Raji (cell line): ENCODE measurements around the gene CEP85L.

Source experiments
- POLR2A ChIP-seq: IDR thresholded peaks from 2 replicates; pipeline ENCODE4 v1.6.1; 2011; ENCODE audit warnings: low read depth, low read length, control low read depth; ENCODE audit not compliant: insufficient read depth

Gene CEP85L

GRCh38 chr6:118577972-118578371 lies 73.4 kb downstream of the CEP85L start:
- no peak for TF ChIP-seq POLR2A

- TF ChIP-seq POLR2A = no peak
Observed at GRCh38 chr6:118574051-118574865, 77.1 kb downstream of the CEP85L start.

- TF ChIP-seq POLR2A = no peak
Observed at GRCh38 chr6:118571121-118571520, 80.3 kb downstream of the CEP85L start.

- TF ChIP-seq POLR2A = no peak
Observed at GRCh38 chr6:118569498-118569897, 81.9 kb downstream of the CEP85L start.

GRCh38 chr6:118567974-118568373 lies 83.4 kb downstream of the CEP85L start:
- TF ChIP-seq POLR2A = no peak

- no peak for TF ChIP-seq POLR2A
Observed at GRCh38 chr6:118565311-118565960, 86.0 kb downstream of the CEP85L start.

- no peak for TF ChIP-seq POLR2A
Observed at GRCh38 chr6:118562959-118563358, 88.4 kb downstream of the CEP85L start.

GRCh38 chr6:118562248-118562647 lies 89.1 kb downstream of the CEP85L start:
- TF ChIP-seq POLR2A = no peak

GRCh38 chr6:118559659-118560058 lies 91.7 kb downstream of the CEP85L start:
- no peak for TF ChIP-seq POLR2A

GRCh38 chr6:118558464-118559217 lies 92.8 kb downstream of the CEP85L start:
- TF ChIP-seq POLR2A = no peak

GRCh38 chr6:118554698-118555097 lies 96.7 kb downstream of the CEP85L start:
- TF ChIP-seq POLR2A = no peak

GRCh38 chr6:118553132-118553531 lies 98.3 kb downstream of the CEP85L start:
- no peak for TF ChIP-seq POLR2A

GRCh38 chr6:118551063-118552053 lies 100.0 kb downstream of the CEP85L start:
- TF ChIP-seq POLR2A = no peak

GRCh38 chr6:118548613-118549012 lies 102.8 kb downstream of the CEP85L start:
- no peak for TF ChIP-seq POLR2A

- TF ChIP-seq POLR2A = no peak
Observed at GRCh38 chr6:118548136-118548535, 103.3 kb downstream of the CEP85L start, which contains the start of gene PLN. PLN (plus strand) TSS chr6:118548296; CDS start chr6:118558922, 10,626 bp downstream.

- no peak for TF ChIP-seq POLR2A
Observed at GRCh38 chr6:118546880-118547218, 104.5 kb downstream of the CEP85L start.
